GM19239 (cell line): ENCODE data around the gene ETV6.
"Not testable (repeated sequence)": the region's sequence is repeated elsewhere in the genome, so short reads cannot be mapped to it uniquely, and the experiment has no call there.

Experiments
- DNase-seq: peaks from one replicate; pipeline ENCODE4 v3.0.0; 2011; ENCODE audit warnings: low spot score; ENCODE audit not compliant: insufficient read length
- FAIRE-seq: peaks from 2 replicates; lab custom pipeline; 2011; peaks lifted over from hg19 to GRCh38; lab: Jason Lieb, UNC

The ETV6 gene

GRCh38 chr12:11885261-11886038 lies 236.0 kb downstream of the ETV6 start:
- DNase-seq, result no peak
- FAIRE-seq, result no peak

DNA sequence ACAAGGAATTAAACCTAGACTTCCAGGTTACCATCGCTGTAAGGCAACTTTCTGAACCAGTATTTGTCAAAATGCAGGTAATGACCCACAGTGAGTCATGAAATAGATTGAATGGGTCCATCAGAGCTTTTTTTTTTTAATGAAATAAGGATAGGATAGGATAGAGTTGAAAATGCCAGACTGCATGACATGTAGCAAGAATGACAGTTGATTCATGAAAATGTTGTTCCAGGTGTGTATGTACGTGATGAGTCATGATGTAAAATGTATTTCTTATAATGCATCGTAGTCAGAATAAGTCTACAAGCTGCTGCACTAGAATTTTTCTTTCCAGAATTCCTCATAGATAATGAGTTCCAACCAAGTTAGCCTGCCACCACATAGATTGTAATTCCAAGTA lies 236.9 kb downstream of the ETV6 start:
- no peak for FAIRE-seq
- DNase-seq, result no peak

- DNase-seq (no peak), FAIRE-seq (no peak)
These were observed 238.6 kb downstream of the ETV6 start for GRCh38 chr12:11888029-11888428.

- DNase-seq (no peak), FAIRE-seq (peak; percentile 31)
These were observed 241.9 kb downstream of the ETV6 start for GRCh38 chr12:11891346-11891745.

DNA sequence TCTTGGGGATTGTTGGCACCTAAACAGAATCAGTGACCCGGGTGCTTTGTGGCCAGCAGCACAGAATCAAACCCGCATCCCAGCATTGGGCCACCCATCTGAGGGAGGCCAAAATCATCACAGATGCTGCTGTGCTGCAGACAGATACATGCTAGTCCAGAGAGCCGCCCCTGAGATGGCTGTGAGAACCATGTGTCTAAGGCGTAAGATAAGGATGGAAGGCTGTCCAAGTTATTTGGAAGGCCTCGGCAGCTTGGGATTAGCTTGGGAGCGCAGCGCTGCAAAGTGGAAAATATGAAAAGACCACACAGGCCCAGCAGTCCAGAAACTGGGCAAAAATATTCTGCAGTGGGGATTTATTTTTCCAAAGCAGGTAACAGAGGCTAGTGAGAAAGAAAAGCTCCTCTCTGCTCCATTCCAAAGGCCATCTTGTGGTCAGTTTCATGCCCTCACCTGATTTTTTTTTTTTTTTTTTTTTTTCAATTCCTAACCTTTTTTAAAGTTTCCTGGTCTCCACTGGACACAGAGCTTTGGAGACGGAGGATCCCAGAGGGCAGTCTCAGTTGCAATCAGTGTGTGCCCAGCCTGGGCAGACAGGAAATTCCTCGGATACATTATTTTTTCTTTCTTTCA lies 242.4 kb downstream of the ETV6 start:
- DNase-seq (no peak), FAIRE-seq (no peak)

GRCh38 chr12:11893998-11894397 lies 244.5 kb downstream of the ETV6 start:
- DNase-seq (no peak), FAIRE-seq (peak; percentile 75)

GRCh38 chr12:11894890-11895289 lies 245.4 kb downstream of the ETV6 start:
- DNase-seq (no peak), FAIRE-seq (peak; percentile 64)

- no peak for DNase-seq
- no peak for FAIRE-seq
These were observed 246.1 kb downstream of the ETV6 start for GRCh38 chr12:11895421-11896078.

DNA sequence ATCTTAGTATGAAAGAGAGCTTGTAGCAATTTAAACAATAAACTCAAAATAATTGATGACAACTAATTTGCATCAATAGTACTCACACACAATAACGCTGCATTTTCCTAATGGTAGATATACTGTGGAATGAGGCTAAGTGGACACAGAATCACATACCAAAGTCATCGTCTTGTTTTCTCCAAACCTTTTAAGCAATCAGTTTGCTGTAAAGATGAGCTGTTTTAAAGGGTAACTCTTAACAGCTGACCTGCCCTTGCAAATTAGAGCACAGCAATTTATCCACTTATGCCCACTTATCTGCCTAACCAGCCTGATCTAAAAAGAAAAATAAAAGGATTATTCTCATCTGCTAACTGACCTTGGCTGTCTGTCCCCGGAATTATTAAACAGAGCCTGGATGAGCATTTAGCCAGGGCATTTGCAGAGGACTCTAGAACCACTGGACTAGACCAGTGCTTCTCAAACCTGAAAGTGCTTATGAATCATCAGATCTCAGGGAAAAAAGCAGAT lies 247.0 kb downstream of the ETV6 start:
- DNase-seq (no peak), FAIRE-seq (no peak)

DNA sequence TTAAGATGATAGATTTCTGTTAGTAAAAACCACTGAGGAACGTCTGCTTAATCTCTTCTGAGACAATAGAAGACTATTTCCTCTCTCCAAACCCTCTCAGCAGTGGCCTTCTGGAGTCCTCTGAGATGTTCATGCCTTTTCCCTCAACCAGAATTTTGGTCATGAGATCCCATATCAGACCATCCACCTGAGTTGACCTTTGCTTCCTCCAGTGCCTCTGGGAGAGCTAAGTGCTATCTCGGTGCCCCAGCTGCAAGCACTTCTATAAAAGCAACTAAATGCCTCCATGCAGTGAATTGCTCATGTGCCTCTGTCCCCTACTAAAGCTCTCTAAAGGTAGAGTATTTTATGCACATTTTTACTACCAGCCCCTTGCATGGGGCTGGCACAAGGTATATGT lies 248.4 kb downstream of the ETV6 start:
- FAIRE-seq, result no peak
- no peak for DNase-seq

- DNase-seq (no peak), FAIRE-seq (peak; percentile 90)
These were observed 252.4 kb downstream of the ETV6 start for GRCh38 chr12:11901701-11902524.

- no peak for DNase-seq
- FAIRE-seq, result no peak
These were observed 253.0 kb downstream of the ETV6 start for GRCh38 chr12:11902525-11902875.

- FAIRE-seq (no peak), DNase-seq (no peak)
These were observed 254.7 kb downstream of the ETV6 start for GRCh38 chr12:11904124-11904523.

- DNase-seq, result no peak
- peak; percentile 68 for FAIRE-seq
These were observed 256.1 kb downstream of the ETV6 start for GRCh38 chr12:11905534-11905933.

- no peak for DNase-seq
- FAIRE-seq, result no peak
These were observed 256.9 kb downstream of the ETV6 start for GRCh38 chr12:11906286-11906935.

- DNase-seq (no peak), FAIRE-seq (no peak)
These were observed 258.2 kb downstream of the ETV6 start for GRCh38 chr12:11907625-11908024.

DNA sequence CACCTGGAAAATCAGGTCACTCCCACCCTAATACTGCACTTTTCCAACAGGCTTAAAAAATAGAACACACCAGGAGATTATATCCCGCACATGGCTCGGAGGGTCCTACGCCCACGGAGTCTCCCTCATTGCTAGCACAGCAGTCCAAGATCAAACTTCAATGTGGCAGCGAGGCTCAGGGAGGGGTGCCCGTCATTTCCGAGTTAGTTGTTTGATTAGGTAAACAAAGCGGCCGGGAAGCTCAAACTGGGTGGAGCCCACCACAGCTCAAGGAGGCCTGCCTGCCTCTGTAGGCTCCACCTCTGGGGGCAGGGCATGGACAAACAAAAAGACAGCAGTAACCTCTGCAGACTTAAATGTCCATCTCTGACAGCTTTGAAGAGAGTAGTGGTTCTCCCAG lies 259.9 kb downstream of the ETV6 start:
- DNase-seq, FAIRE-seq: not testable (repeated sequence)

GRCh38 chr12:11916113-11916512 lies 266.6 kb downstream of the ETV6 start:
- no peak for DNase-seq
- no peak for FAIRE-seq

- DNase-seq (no peak), FAIRE-seq (no peak)
These were observed 267.3 kb downstream of the ETV6 start for GRCh38 chr12:11916771-11917170.

DNA sequence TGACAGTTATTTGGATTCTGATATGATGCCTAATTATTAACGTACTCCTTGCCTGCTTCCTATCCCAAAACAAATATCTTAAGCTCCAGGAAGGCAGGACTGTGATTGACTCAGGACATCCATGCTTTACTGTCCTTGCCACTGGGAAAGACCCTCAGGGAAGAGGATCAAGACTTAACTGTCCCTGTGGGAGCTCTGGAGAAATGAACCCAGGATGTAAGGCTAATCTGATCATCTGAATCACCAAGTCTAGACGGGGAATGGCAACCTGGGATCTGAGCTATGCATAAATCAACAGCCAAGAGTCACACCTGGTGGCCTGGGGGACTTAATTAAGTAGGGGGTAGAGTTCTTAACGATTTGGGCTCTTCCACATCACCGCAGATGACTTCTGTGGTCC lies 268.0 kb downstream of the ETV6 start:
- no peak for DNase-seq
- no peak for FAIRE-seq
